Measurements from ENCODE around the gene APOC1. TPM values are rescaled to one million over a fixed set of nuclear protein-coding genes. Genes with fewer than 3 reads are reported as not detected.
A peak's percentile ranks its signal among the peaks of the same experiment; 100 is the strongest.

Gene APOC1
- total and polyA plus RNA-seq, 7 donors: 1.6 to 16.8 (median 8.0) TPM

DNA sequence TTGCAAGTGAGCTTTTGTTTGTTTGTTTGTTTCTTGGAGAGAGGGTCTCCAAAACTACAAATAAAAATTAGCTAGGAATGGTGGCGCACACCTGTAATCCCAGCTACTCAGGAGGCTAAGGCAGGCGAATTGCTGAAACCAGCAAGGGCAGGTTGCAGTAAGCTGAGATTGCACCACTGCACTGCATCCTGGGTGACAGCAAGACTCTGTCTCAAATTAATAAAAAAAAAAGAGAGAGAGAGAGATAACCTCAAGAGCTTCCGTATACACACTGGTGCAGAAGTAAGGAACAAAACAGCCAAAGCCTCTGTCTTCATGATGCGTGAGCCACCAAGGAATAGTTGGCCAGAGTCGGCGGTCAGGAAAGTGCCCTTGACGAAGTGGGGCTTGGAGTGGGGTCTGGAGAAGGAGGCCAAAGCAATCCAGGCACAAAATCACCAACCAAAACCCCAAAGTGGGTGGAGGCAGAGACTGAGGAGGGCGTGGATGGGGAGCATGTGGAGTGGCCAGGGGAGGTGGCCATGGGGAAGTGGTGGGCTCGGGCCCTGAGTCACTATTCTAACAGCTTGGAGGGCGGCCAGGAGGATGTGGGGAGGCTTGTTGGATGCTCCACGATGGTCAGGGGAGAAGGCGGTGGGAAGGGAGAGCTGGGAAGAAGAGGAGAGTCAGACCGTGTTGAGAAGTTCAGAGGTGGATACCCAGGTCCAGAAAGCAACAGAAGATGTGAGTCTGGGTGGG is 44.5 kb upstream of the APOC1 start:
- 63 to 69% (median 64%) methylated on average over 13 of the region's 13 CpGs for WGBS, 3 donors
- H3K27ac ChIP-seq: peak overlapping the region; percentile 39
- intact Hi-C loops (cut with DNase I): no loop called here
- peak; percentile 64 to 65 for DNase-seq
- H3K9me3 ChIP-seq: no peaks in the 10 kb centered on the region
- H3K4me3 ChIP-seq: no peak overlapping the region
- TF ChIP-seq, protein P1, sequence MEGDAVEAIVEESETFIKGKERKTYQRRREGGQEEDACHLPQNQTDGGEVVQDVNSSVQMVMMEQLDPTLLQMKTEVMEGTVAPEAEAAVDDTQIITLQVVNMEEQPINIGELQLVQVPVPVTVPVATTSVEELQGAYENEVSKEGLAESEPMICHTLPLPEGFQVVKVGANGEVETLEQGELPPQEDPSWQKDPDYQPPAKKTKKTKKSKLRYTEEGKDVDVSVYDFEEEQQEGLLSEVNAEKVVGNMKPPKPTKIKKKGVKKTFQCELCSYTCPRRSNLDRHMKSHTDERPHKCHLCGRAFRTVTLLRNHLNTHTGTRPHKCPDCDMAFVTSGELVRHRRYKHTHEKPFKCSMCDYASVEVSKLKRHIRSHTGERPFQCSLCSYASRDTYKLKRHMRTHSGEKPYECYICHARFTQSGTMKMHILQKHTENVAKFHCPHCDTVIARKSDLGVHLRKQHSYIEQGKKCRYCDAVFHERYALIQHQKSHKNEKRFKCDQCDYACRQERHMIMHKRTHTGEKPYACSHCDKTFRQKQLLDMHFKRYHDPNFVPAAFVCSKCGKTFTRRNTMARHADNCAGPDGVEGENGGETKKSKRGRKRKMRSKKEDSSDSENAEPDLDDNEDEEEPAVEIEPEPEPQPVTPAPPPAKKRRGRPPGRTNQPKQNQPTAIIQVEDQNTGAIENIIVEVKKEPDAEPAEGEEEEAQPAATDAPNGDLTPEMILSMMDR (IDR thresholded peaks at IDR 0.05): no peak
- no peaks in the 10 kb centered on the region for H3K27me3 ChIP-seq (ENCODE audit: insufficient read depth in 3 of 3, low read length in 2 of 3)
- H3K36me3 ChIP-seq (ENCODE audit: insufficient read depth in 1 of 2, low read depth in 1 of 2): peaks cover 2 to 47% of the 10 kb centered on the region in 2 donors
- no peak for ATAC-seq
- no peaks in the 10 kb centered on the region for H3K4me1 ChIP-seq

DNA sequence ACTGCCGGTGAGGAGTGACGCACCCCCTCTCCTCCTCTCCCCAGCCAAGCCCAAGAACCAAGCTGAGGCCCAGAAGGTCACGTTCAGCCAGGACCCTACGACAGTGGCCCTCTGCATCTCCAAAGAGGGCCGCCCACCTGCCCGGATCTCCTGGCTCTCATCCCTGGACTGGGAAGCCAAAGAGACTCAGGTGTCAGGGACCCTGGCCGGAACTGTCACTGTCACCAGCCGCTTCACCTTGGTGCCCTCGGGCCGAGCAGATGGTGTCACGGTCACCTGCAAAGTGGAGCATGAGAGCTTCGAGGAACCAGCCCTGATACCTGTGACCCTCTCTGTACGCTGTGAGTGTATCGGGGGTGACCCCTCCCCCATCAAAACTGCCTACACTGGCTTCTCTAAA is 42.6 kb upstream of the APOC1 start:
- H3K9me3 ChIP-seq: no peaks in the 10 kb centered on the region
- intact Hi-C loops (cut with DNase I): no loop called here
- WGBS, 3 donors: 80 to 89% (median 81%) methylated on average over 14 of the region's 14 CpGs
- H3K36me3 ChIP-seq (ENCODE audit: insufficient read depth in 1 of 2, low read depth in 1 of 2): peaks cover 5 to 55% of the 10 kb centered on the region in 2 donors
- H3K4me1 ChIP-seq: no peaks in the 10 kb centered on the region
- peak overlapping the region; percentile 36 for H3K27ac ChIP-seq
- ATAC-seq (no peak), DNase-seq (no peak)
- TF ChIP-seq, protein P1 (IDR thresholded peaks at IDR 0.05): no peak
- no peak overlapping the region for H3K4me3 ChIP-seq
- no peaks in the 10 kb centered on the region for H3K27me3 ChIP-seq (ENCODE audit: insufficient read depth in 3 of 3, low read length in 2 of 3)

DNA sequence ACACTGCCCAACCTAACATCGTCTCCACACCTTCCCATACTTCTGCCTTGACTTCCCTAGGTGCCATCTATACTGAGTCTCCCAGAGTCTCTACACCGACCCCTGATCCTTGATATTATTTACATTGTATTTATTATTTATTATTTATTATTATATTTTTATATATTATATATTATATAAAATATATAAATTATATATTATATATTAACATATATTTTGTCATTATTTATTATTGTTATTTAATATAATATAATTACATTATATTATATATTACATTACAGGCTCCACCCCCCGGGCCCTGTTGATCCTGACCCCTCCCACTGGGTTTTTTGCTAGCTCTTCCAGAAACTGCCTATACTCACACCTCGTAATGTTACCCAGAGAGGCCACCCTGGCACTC is 41.7 kb upstream of the APOC1 start:
- DNase-seq: no peak
- 86 to 87% (median 87%) methylated on average over 4 of the region's 4 CpGs for WGBS, 3 donors

DNA sequence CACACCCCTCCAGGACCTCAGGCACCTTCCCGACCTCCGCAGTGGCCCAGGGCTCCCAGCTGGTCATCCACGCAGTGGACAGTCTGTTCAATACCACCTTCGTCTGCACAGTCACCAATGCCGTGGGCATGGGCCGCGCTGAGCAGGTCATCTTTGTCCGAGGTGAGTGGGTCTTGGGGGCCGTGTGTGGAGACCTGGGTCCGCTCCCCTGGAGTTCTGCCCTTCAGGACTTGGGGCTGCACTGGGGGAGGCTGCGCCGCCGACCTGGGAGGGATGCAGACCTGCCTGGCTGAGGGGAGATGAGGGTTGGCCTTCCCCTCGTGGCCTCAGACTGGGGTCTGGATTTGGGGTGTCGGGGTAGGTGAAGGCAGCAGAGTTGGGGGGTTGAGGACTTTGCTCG is 40.1 kb upstream of the APOC1 start:
- DNase-seq: no peak

More for the DNA sequence above, 41.7 kb upstream of the APOC1 start:
- H3K36me3 ChIP-seq (ENCODE audit: insufficient read depth in 1 of 2, low read depth in 1 of 2): peaks cover 5 to 59% of the 10 kb centered on the region in 2 donors
- intact Hi-C loops (cut with DNase I): no loop called here
- TF ChIP-seq, protein P1 (IDR thresholded peaks at IDR 0.05): no peak
- H3K4me1 ChIP-seq: no peaks in the 10 kb centered on the region
- no peaks in the 10 kb centered on the region for H3K9me3 ChIP-seq
- H3K4me3 ChIP-seq: no peak overlapping the region
- no peaks in the 10 kb centered on the region for H3K27me3 ChIP-seq (ENCODE audit: insufficient read depth in 3 of 3, low read length in 2 of 3)
- ATAC-seq: no peak
- H3K27ac ChIP-seq: peak overlapping the region; percentile 21

More for the DNA sequence above, 40.1 kb upstream of the APOC1 start:
- Histone ChIP-seq H3K27me3 (ENCODE audit: insufficient read depth in 3 of 3, low read length in 2 of 3) (no peaks in the 10 kb centered on the region), H3K4me1 (no peaks in the 10 kb centered on the region), H3K9me3 (no peaks in the 10 kb centered on the region), H3K4me3 (no peak overlapping the region), H3K27ac (no peak overlapping the region), H3K36me3 (ENCODE audit: insufficient read depth in 1 of 2, low read depth in 1 of 2) (peaks cover 5 to 67% of the 10 kb centered on the region in 2 donors)
- TF ChIP-seq, protein P1 (IDR thresholded peaks at IDR 0.05): no peak
- 91 to 92% (median 92%) methylated on average over 16 of the region's 16 CpGs for WGBS, 3 donors
- ATAC-seq: no peak
- intact Hi-C loops (cut with DNase I): no loop called here
